ENCODE results near the gene PSMA4.

Gene PSMA4

DNA sequence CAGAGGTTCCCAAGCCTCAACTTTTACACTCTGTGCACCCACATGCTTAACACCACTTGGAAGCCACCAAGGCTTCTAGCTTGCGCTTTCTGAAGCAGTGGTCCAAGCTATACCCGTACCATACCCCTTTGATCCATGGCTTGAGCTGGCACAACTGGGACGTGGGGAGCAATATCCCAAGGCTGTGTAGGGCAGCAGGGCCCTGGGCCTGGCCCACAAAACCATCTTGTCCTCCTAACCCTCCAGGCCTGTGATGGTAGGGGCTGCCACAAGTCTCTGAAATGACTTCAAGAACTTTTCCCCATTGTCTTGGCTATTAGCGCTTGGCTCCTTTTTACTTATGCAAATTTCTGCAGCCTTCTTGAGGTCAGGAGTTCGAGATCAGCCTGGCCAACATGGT, 16.0 kb upstream of the PSMA4 start:
- TF ChIP-seq FOXP2 (optimal IDR thresholded peaks at IDR 0.05; ENCODE audit: borderline replicate concordance, extremely low read depth, extremely low read length, insufficient read depth) (no peak), TAF1 (IDR thresholded peaks at IDR 0.05; ENCODE audit: borderline replicate concordance, insufficient read depth, low read length) (no peak), POLR2AphosphoS5 (IDR thresholded peaks at IDR 0.05; ENCODE audit: low read depth, low read length) (no peak), SIN3A (IDR thresholded peaks at IDR 0.05; ENCODE audit: borderline replicate concordance, insufficient read depth, low read length) (no peak), REST (IDR thresholded peaks at IDR 0.05; ENCODE audit: insufficient read depth in 1 of 2, low read depth in 2 of 2, low read length in 2 of 2) (no peak)

DNA sequence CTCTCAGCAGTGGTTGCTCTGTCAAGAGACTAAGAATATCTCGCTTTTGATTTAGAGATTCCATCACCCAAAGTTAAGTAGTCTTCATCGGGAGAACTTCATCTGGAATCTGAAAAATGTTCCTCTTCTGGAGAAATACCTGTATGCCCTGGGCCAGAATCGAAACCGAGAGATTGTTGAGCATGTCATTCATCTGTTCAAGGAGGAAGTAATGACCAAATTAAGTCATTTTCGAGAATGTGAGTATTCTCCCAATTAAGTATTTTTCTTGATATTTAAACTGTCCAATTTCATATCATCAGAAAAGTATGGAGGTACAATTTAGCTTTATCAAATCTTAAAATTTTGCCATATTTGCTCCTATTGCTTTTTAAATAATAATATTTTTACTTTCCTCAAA, 12.9 kb upstream of the PSMA4 start:
- TF ChIP-seq POLR2AphosphoS5 (IDR thresholded peaks at IDR 0.05; ENCODE audit: low read depth, low read length) = no peak

DNA sequence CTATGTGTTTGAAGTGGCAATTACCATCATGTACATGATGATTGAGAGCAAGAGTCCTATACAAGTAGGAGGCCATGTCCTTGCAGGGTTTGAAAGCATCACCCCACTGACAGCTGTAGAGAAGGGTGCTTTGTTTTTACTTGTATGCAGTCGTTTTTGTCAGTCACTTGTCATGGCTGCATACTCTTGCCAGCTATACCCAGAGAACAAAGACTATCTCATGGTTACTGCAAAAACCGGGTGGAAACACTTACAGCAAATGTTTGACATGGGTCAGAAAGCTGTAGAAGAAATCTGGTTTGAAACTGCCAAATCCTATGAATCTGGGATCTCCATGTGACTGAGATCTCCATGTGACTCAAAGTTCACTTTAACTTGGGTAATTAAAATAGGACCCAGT, 6.9 kb upstream of the PSMA4 start:
- TF ChIP-seq TAF1 (IDR thresholded peaks at IDR 0.05; ENCODE audit: borderline replicate concordance, insufficient read depth, low read length) (no peak), REST (IDR thresholded peaks at IDR 0.05; ENCODE audit: insufficient read depth in 1 of 2, low read depth in 2 of 2, low read length in 2 of 2) (no peak), POLR2AphosphoS5 (IDR thresholded peaks at IDR 0.05; ENCODE audit: low read depth, low read length) (no peak), FOXP2 (optimal IDR thresholded peaks at IDR 0.05; ENCODE audit: borderline replicate concordance, extremely low read depth, extremely low read length, insufficient read depth) (no peak), SIN3A (IDR thresholded peaks at IDR 0.05; ENCODE audit: borderline replicate concordance, insufficient read depth, low read length) (no peak)

GRCh38 chr15:78536134-78536533, 4.1 kb upstream of the PSMA4 start:
- TF ChIP-seq REST (IDR thresholded peaks at IDR 0.05; ENCODE audit: insufficient read depth in 1 of 2, low read depth in 2 of 2, low read length in 2 of 2) (no peak), SIN3A (IDR thresholded peaks at IDR 0.05; ENCODE audit: borderline replicate concordance, insufficient read depth, low read length) (no peak), TAF1 (IDR thresholded peaks at IDR 0.05; ENCODE audit: borderline replicate concordance, insufficient read depth, low read length) (no peak), POLR2AphosphoS5 (IDR thresholded peaks at IDR 0.05; ENCODE audit: low read depth, low read length) (no peak), FOXP2 (optimal IDR thresholded peaks at IDR 0.05; ENCODE audit: borderline replicate concordance, extremely low read depth, extremely low read length, insufficient read depth) (no peak)

DNA sequence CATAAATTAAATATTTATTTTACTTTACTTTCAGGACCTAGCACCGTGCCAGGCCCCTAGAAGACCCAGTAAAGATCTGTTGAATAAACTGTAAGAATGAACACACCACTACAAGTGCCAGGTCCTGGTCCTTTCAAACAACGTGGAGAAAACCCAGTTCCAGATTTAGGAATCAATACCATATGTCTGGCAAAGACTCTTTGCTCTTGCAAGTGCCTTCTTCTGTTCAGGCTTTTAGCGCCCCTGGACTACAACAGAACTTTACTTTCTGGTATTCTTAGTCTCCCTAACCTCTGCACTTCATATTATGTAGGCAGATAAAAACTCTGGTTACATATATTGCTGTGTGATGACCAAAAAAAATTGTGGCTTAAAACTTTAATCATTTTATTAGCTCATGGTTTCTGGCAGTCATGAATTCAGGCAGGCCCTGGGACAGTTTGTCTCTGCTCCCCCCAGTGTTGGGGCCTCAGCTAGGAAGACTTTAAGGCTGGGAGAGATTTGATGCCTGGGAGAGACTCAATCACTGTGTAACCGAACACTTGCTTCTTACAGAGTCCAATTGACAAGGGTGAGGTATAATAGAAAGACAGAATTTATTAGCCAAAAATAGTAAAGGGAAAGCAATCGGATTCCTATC, 2.9 kb upstream of the PSMA4 start:
- TF ChIP-seq TAF1 (IDR thresholded peaks at IDR 0.05; ENCODE audit: borderline replicate concordance, insufficient read depth, low read length) = no peak
- TF ChIP-seq REST (IDR thresholded peaks at IDR 0.05; ENCODE audit: insufficient read depth in 1 of 2, low read depth in 2 of 2, low read length in 2 of 2) = no peak
- TF ChIP-seq FOXP2 (optimal IDR thresholded peaks at IDR 0.05; ENCODE audit: borderline replicate concordance, extremely low read depth, extremely low read length, insufficient read depth) = no peak
- no peak for TF ChIP-seq SIN3A (IDR thresholded peaks at IDR 0.05; ENCODE audit: borderline replicate concordance, insufficient read depth, low read length)
- no peak for TF ChIP-seq POLR2AphosphoS5 (IDR thresholded peaks at IDR 0.05; ENCODE audit: low read depth, low read length)
